Activated T-helper 2 cell treated with anti-CD3 and anti-CD28 coated beads, Interferon-gamma antibody, Interleukin-2, Interleukin-4, amounts not matched to agents 10 μg/mL and 5 μg/mL and 100 μg/mL, durations not matched to agents 14 hours and 24 hours and 36 hours (primary cell): ENCODE measurements around the gene NSL1. TPM values are rescaled to one million over a fixed set of nuclear protein-coding genes. Genes with fewer than 3 reads are reported as not detected.
A peak's percentile ranks its signal among the peaks of the same experiment; 100 is the strongest.
"Not testable (repeated sequence)": the region's sequence is repeated elsewhere in the genome, so short reads cannot be mapped to it uniquely, and the experiment has no call there.

Experiments
- DNase-seq: peaks from one replicate; pipeline ENCODE4 v3.0.0; 2021; ENCODE audit warnings: low spot score
- H3K27ac Mint-ChIP-seq: one replicate; pipeline ENCODE4 v1.8.0; 2021; ENCODE audit warnings: mixed read lengths
- H3K27me3 Mint-ChIP-seq: one replicate; pipeline ENCODE4 v1.8.0; 2021; ENCODE audit warnings: low read depth, mixed read lengths
- H3K36me3 Mint-ChIP-seq: one replicate; pipeline ENCODE4 v1.8.0; 2021; ENCODE audit warnings: low read depth, mixed read lengths
- H3K4me1 Mint-ChIP-seq: one replicate; pipeline ENCODE4 v1.8.0; 2021; ENCODE audit warnings: low read depth, mixed read lengths
- H3K4me3 Mint-ChIP-seq: one replicate; pipeline ENCODE4 v1.8.0; 2021; ENCODE audit warnings: low read depth, mild to moderate bottlenecking, moderate library complexity, mixed read lengths
- H3K9me3 Mint-ChIP-seq: one replicate; pipeline ENCODE4 v1.8.0; 2021; ENCODE audit warnings: mixed read lengths
- intact Hi-C: fragments of 100-400 bp; cut with micrococcal nuclease; formaldehyde crosslinking; loops from one replicate; pipeline ENCODE4 v1.15.1; 2023
- total RNA-seq: library from RNA; stranded (reverse); gene quantifications from 2 replicates; pipeline ENCODE4 v1.2.3, GENCODE V29; 2022

The NSL1 gene
- total RNA-seq, 1 donor from 2014 or later: 45.4 TPM

DNA sequence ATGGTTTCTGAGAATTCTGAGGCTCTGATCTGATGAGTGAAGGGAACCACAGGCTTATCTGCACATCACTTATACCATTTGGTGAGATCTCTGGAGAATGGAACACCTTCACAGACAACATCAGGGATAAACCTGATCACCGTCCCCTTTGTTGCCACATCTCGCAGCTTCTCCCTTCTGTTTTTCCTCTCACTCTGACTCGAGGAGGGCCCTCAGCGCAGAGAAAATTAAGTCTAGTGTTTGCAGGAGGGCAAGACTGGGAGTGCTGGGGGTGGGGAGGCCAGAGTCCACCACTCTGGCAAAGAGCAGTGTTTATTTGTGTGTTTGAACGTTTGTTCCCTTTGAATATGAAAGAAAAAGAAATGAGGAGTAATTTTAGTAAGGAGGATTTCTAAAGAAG, 63.0 kb downstream of the NSL1 start:
- H3K27ac Mint-ChIP-seq: peak overlapping the region; percentile 72
- H3K27me3 Mint-ChIP-seq: no peaks in the 10 kb centered on the region
- intact Hi-C loops: no loop called here
- peaks cover 44% of the 10 kb centered on the region for H3K4me1 Mint-ChIP-seq
- H3K36me3 Mint-ChIP-seq: peaks cover 35% of the 10 kb centered on the region
- no peak overlapping the region for H3K4me3 Mint-ChIP-seq
- DNase-seq: no peak
- H3K9me3 Mint-ChIP-seq: peaks cover 8% of the 10 kb centered on the region

DNA sequence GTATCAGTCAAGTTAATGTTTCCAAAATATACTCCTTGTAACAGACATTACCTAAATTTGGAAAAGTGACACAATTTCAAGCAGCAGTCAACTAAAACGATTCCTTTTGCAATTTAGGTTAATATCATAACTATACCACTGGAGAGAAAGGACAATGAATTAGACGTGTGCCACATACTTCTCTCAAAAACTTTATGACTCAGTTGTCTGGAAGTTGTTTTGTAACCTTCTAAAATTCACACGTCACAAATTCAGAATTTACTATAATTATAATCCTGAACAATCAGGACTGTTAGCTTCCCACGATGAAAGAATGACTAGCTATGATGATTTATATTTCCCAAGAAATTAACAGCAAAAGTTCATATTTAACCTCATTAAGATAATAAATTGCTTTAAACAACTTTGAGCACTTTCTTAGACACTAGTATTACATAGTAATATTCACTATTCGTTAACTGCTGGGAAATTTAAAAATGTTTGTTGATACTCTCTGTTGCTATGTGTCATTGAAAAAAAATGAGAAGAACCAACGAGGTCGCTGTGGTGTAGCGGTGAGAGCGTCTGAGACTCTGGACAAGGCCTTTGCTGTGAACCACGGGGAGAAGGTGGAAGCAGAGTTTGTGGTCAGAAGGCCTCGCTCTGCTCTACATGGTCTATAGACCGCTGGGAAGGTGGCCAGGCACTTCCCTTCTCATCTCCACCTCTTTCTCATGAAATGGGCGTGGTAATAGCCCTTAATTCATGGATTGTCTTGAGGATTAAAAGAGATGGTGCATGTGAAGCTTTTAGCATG, 64.0 kb downstream of the NSL1 start:
- intact Hi-C loops: loop anchor here (1.0 to 2.0 kb wide), 2 partner anchors 13 to 15 kb away; no protein-coding TSS in a partner anchor

DNA sequence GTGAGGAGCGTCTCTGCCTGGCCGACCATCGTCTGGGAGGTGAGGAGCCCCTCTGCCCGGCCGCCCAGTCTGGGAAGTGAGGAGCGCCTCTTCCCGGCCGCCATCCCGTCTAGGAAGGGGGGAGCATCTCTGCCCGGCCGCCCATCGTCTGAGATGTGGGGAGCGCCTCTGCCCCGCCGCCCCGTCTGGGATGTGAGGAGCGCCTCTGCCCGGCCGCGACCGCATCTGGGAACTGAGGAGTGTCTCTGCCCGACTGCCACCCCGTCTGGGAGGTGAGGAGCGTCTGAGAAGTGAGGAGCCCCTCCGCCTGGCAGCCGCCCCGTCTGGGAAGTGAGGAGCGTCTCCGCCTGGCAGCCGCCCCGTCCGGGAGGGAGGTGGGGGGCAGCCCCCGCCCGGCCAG, 66.9 kb downstream of the NSL1 start:
- intact Hi-C loops, H3K27ac Mint-ChIP-seq, DNase-seq, H3K4me3 Mint-ChIP-seq, H3K27me3 Mint-ChIP-seq: not testable (repeated sequence)
- Mint-ChIP-seq H3K9me3 (peaks cover 18% of the 10 kb centered on the region), H3K4me1 (peaks cover 60% of the 10 kb centered on the region), H3K36me3 (peaks cover 40% of the 10 kb centered on the region)

More for the DNA sequence above, 64.0 kb downstream of the NSL1 start:
- Mint-ChIP-seq H3K27ac (peak overlapping the region; percentile 91), H3K36me3 (peaks cover 40% of the 10 kb centered on the region), H3K4me3 (no peak overlapping the region), H3K9me3 (peaks cover 16% of the 10 kb centered on the region), H3K27me3 (no peaks in the 10 kb centered on the region), H3K4me1 (peaks cover 52% of the 10 kb centered on the region)
- no peak for DNase-seq

DNA sequence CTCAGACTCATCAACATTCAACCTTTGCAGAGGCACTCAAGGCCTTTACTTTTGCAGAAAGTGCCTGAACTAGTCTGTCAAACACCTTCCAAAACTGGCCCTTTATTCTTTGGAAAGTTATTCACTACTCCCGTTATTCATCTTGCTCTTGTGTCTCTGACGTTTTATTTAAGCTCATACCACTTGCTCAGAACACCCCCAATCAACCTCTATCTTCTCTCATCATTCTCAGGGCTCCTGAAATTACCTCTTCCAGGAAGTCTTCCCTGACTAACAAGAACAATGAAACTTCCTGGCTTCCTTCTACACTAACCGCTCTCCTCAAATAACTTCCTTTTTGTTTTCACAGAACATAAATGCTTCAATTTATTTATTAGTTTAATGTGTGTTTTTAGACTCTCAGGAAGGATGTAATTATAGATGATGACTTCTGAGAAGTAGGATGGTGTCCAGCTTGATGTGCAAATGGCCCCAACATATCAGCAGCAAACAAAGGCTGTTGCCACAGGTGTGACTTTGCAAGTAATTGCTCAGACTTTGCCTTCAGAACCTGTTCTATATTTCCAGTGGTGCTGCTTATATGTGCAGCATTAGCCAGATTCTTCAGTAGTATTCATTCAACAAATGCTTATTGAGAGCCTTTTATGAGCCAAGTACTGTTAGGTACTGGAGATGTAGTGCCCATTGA, 69.2 kb downstream of the NSL1 start:
- Mint-ChIP-seq H3K4me3 (peak overlapping the region; percentile 2), H3K9me3 (peaks cover 19% of the 10 kb centered on the region), H3K27ac (peak overlapping the region; percentile 73), H3K36me3 (peaks cover 46% of the 10 kb centered on the region), H3K4me1 (peaks cover 53% of the 10 kb centered on the region), H3K27me3 (no peaks in the 10 kb centered on the region)
- intact Hi-C loops: loop anchor here (1.0 kb wide), 1 partner anchor 16 kb away; no protein-coding TSS in a partner anchor
- no peak for DNase-seq

DNA sequence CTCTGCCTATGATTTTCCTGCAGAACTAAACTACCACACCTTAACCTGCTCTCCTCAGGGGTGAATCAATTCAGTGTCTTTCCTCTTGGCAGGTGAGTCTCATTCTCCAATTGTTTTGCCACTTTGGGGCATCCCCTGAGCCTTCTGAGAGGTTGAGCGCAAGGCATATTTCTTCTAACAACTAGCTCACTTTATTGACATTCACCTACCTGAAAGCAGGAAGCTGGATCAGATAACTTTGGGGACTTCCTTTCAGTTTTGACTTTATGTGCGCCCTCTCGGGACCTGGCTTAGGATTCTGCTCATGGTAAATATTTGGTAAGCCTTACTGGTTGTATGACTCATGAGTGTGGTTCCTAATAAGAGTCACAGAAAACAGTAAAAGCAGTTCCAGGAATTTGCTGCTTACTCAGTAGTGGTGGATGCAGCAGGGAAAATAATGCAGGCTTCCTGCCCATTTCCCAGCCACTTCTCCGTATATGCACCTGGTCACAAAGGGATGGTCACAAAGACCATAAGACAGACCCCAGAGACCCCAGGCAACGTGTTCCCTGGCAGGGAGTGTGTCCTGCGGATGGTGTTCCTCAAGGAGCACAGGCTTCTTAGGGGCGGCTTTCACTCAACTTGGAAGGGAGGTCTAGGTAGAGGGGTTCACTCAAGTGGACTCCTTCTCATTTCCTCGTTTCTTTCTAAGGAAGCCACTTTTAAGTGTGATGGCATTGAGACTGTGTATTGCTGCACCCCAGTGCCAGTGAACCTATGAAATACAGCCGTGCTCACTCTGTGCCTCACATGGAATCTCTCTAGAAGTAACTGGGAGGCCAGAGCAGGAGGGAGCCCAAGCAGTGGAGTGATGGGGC, 70.0 kb downstream of the NSL1 start:
- intact Hi-C loops: loop anchor here (1.0 kb wide), 6 partner anchors 9 to 48 kb away; no protein-coding TSS in a partner anchor
- Mint-ChIP-seq H3K9me3 (peaks cover 19% of the 10 kb centered on the region), H3K27ac (peak overlapping the region; percentile 73), H3K36me3 (peaks cover 40% of the 10 kb centered on the region), H3K27me3 (no peaks in the 10 kb centered on the region), H3K4me1 (peaks cover 52% of the 10 kb centered on the region), H3K4me3 (peak overlapping the region; percentile 43)
- peak; percentile 43 for DNase-seq

DNA sequence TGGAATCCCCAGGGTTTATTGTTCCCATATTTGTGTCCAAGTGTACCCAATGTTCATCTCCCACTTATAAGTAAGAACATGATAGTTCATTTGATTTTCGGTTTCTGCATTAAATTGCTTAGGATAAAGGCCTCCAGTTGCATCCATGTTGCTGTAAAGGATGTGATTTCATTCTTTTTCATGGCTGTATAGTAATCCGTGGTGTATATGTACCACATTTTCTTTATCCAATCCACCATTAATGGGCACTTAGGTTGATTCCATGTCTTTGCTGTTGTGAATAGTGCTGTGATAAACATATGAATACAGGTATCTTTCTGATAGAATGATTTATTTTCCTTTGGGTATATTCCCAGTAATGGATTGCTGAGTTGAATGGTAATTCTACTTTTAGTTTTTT, 71.9 kb downstream of the NSL1 start:
- H3K27me3 Mint-ChIP-seq: no peaks in the 10 kb centered on the region
- no peak for DNase-seq
- intact Hi-C loops: no loop called here
- peaks cover 21% of the 10 kb centered on the region for H3K9me3 Mint-ChIP-seq
- no peak overlapping the region for H3K27ac Mint-ChIP-seq
- no peak overlapping the region for H3K4me3 Mint-ChIP-seq
- H3K4me1 Mint-ChIP-seq: peaks cover 52% of the 10 kb centered on the region
- H3K36me3 Mint-ChIP-seq: peaks cover 30% of the 10 kb centered on the region

DNA sequence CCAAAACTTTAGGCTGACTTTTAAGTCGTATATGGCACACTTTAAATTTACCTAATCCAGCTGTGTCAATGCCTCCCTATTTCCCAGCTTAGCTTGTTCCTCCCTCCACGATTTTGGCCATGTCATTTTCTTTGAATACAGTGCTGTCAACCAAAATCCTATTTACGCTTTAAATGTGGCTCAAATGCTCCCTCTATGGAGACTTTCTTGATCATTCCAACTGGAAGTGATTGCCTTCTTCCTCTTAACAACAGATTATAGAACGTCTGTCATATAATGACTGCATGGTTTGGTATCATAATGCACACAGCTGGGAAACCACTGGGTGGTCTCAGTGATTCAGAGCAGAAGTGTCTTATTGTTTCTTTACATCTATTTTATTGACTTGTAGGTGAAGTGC, 73.1 kb downstream of the NSL1 start:
- Mint-ChIP-seq H3K4me1 (peaks cover 52% of the 10 kb centered on the region), H3K9me3 (peaks cover 14% of the 10 kb centered on the region), H3K27ac (no peak overlapping the region), H3K4me3 (no peak overlapping the region), H3K27me3 (no peaks in the 10 kb centered on the region), H3K36me3 (peaks cover 21% of the 10 kb centered on the region)
- intact Hi-C loops: no loop called here
- DNase-seq: no peak

DNA sequence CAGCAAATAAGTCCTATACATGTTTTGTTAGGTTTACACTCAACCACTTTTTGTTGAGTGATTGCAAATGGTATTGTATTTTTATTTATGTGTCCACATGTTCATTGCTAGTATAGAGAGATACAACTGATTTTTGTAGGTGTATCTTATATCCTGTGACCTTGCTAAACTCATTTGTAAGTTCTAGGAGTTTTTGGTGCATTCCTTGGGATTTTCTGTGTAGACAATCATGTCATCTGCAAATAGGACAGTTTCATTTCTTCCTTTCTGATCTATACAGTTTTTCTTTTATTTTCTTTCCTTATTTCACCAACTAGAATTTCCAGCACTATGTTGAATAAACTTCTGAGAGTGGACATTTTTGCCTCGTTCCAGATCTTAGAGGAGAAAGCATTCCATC, 75.4 kb downstream of the NSL1 start:
- Mint-ChIP-seq H3K9me3 (peaks cover 8% of the 10 kb centered on the region), H3K27ac (no peak overlapping the region), H3K27me3 (no peaks in the 10 kb centered on the region), H3K4me3 (no peak overlapping the region), H3K36me3 (peaks cover 12% of the 10 kb centered on the region), H3K4me1 (peaks cover 50% of the 10 kb centered on the region)
- intact Hi-C loops: no loop called here
- DNase-seq: no peak

DNA sequence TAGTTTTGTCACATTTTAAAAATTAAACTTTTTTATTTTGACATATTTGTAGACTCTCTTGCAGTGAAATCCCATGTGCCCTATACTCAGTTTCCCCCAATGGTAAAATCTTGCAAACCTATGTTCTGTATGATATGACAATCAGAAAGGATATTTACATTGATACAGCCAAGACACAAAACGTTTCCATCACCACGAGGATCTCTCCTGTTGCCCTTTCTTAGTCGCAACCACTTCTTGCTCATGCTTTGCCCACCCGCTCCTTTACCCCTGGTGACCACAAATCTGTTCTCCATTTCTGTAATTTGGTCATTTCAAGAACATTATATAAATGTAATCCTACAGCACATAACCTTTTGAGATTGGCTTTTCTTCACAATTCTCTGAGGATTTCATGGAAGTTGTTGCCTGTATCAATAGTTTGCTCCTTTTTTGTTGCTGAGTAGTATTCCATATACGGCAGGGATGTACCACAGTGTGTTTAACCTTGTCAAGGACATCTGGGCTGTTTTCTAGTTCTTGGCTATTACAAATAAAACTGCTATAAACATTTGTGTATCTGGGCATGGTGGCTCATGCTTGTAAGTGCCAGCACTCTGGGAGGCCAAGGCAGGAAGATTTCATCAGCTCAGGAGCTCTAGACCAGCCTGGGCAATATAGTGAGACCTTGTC, 78.0 kb downstream of the NSL1 start:
- no peak for DNase-seq
- H3K4me3 Mint-ChIP-seq: peak overlapping the region; percentile 27
- intact Hi-C loops: loop anchor here (2.0 kb wide), 3 partner anchors 13 to 147 kb away; partner anchors contain the start of gene BATF3
- H3K4me1 Mint-ChIP-seq: peaks cover 51% of the 10 kb centered on the region
- peak overlapping the region; percentile 91 for H3K27ac Mint-ChIP-seq
- H3K36me3 Mint-ChIP-seq: peaks cover 2% of the 10 kb centered on the region
- no peaks in the 10 kb centered on the region for H3K27me3 Mint-ChIP-seq
- peaks cover 4% of the 10 kb centered on the region for H3K9me3 Mint-ChIP-seq

DNA sequence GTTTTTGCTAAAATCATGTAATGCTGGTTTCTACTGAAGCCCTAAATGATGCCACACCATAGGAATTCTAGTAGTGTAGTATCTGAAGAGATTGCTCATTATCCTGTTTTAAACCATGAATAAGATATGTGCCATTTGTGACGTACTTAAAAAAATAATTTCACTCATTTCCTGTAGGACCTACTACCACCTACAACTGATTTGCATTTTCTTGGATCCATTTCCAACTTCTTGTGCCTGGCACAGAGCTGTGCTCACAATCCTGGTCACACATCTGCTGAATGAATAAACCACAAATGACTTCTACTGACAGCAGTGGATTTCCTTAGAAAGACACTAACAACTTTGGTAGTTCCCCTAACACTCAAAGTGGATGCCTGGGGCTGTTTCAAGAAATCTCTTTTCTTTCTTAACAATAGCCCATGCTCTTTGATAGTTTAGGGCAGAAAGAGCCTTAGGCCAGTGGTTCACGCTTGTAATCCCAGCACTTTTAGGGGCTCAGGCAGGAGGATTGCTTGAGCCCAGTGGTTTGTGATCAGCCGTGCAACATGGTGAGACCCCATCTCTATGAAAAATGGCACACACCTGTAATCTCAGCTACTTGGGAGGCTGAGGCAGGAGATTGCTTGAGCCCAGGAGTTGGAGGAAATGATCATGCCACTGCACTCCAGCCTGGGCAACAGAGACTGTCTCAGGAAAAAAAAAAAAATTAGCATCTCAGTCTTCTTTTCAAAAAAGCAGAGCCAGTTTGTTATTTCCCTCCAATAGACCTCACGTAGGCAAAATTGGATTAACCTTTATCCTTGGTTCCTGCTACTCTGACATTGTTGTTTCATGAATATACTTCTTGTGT, 78.9 kb downstream of the NSL1 start:
- Mint-ChIP-seq H3K27me3 (no peaks in the 10 kb centered on the region), H3K4me1 (peaks cover 44% of the 10 kb centered on the region), H3K36me3 (no peaks in the 10 kb centered on the region), H3K27ac (peak overlapping the region; percentile 91), H3K9me3 (peaks cover 4% of the 10 kb centered on the region), H3K4me3 (peak overlapping the region; percentile 27)
- intact Hi-C loops: loop anchor here (1.0 to 2.0 kb wide), 6 partner anchors 9 to 146 kb away; partner anchors contain the start of gene BATF3
- no peak for DNase-seq

DNA sequence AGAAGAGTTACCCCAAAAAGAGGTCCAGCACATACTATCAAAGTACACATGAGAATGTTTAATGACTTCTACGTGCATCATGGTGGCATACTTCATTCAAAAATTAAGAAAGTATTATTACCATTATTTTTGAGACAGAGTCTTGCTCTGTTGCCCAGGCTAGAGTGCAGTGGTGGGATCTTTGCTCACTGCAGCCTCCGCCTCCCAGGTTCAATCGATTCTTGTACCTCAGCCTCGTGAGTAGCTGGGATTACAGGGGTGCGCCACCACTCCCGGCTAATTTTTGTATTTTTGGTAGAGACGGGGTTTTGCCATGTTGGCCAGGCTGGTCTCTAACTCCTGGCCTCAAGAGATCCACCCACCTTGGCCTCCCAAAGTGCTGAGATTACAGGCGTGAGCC, 79.6 kb downstream of the NSL1 start:
- Mint-ChIP-seq H3K27ac (peak overlapping the region; percentile 91), H3K4me1 (peaks cover 37% of the 10 kb centered on the region)
- not testable (repeated sequence) for DNase-seq, H3K27me3 Mint-ChIP-seq, H3K36me3 Mint-ChIP-seq, H3K4me3 Mint-ChIP-seq, H3K9me3 Mint-ChIP-seq
- intact Hi-C loops: loop anchor here (1.0 to 2.0 kb wide), 6 partner anchors 9 to 145 kb away; partner anchors contain the start of gene BATF3
